GM21367 (cell line): ENCODE results near the gene RPL9.
"Not testable (repeated sequence)": the region's sequence is repeated elsewhere in the genome, so short reads cannot be mapped to it uniquely, and the experiment has no call there.

ENCODE experiments used
- ATAC-seq: cut with Tn5 transposase; IDR thresholded peaks from one replicate; pipeline ENCODE4 v1.9.1; 2021; ENCODE audit not compliant: unreplicated experiment

RPL9 gene

GRCh38 chr4:39427520-39428114, 31.1 kb downstream of the RPL9 start:
- ATAC-seq, result no peak

- ATAC-seq, result no peak
These were observed 32.0 kb downstream of the RPL9 start for GRCh38 chr4:39426728-39427127.

- not testable (repeated sequence) for ATAC-seq
These were observed 33.4 kb downstream of the RPL9 start for GRCh38 chr4:39425297-39425696.

GRCh38 chr4:39422247-39422646, 36.5 kb downstream of the RPL9 start:
- no peak for ATAC-seq

- no peak for ATAC-seq
These were observed 42.9 kb downstream of the RPL9 start for GRCh38 chr4:39415678-39416283.

- ATAC-seq, result not testable (repeated sequence)
These were observed 47.2 kb downstream of the RPL9 start for GRCh38 chr4:39411561-39411960.

GRCh38 chr4:39410415-39410814, 48.3 kb downstream of the RPL9 start:
- no peak for ATAC-seq

- no peak for ATAC-seq
These were observed 51.2 kb downstream of the RPL9 start for GRCh38 chr4:39407584-39407885.

GRCh38 chr4:39406763-39407583, 51.7 kb downstream of the RPL9 start, which contains the start of gene KLB:
KLB (plus strand) TSS chr4:39406930; CDS start chr4:39406950, 20 bp downstream.
- ATAC-seq, result no peak
